Subcutaneous abdominal adipose tissue (tissue), 5 donors: Measurements from ENCODE around the gene TMEM117.
A peak's percentile ranks its signal among the peaks of the same experiment; 100 is the strongest.

ENCODE experiments used
- H3K27ac ChIP-seq: one replicate; pipeline ENCODE4 v1.7.0; 2013; ENCODE audit warnings: low read depth, mild to moderate bottlenecking, inconsistent platforms, low read length, moderate library complexity
- H3K27me3 ChIP-seq, 5 donors: one replicate each; pipeline ENCODE4 v1.7.0; 2013; ENCODE audit warnings: low read length in 5 of 5, inconsistent platforms in 1 of 5; ENCODE audit not compliant: control insufficient read depth in 5 of 5, insufficient read depth in 4 of 5
- H3K36me3 ChIP-seq, 5 donors: one replicate each; pipeline ENCODE4 v1.7.0; 2013; ENCODE audit warnings: low read length in 5 of 5; ENCODE audit not compliant: control insufficient read depth in 5 of 5, insufficient read depth in 5 of 5
- H3K4me1 ChIP-seq, 5 donors: one replicate each; pipeline ENCODE4 v1.7.0; 2013; ENCODE audit warnings: low read length in 5 of 5, mild to moderate bottlenecking in 3 of 5, moderate library complexity in 1 of 5; ENCODE audit not compliant: control insufficient read depth in 5 of 5, insufficient read depth in 5 of 5
- H3K4me3 ChIP-seq, 5 donors: one replicate each; pipeline ENCODE4 v1.7.0; 2013; ENCODE audit warnings: low read length in 5 of 5, low read depth in 1 of 5
- H3K9ac ChIP-seq, 5 donors: one replicate each; pipeline ENCODE4 v1.7.0; 2013; ENCODE audit warnings: low read length in 5 of 5, mild to moderate bottlenecking in 4 of 5, moderate library complexity in 3 of 5
- H3K9me3 ChIP-seq, 5 donors: one replicate each; pipeline ENCODE4 v1.7.0; 2013; ENCODE audit warnings: low read length in 5 of 5; ENCODE audit not compliant: control insufficient read depth in 5 of 5
- donor health status: healthy.
- donor health status: healthy.
- donor health status: healthy.
- donor health status: healthy.
- donor health status: healthy.

The TMEM117 gene

GRCh38 chr12:43807386-43807785, 28.5 kb upstream of the TMEM117 start:
- Histone ChIP-seq H3K27ac (peak overlapping the region; percentile 96), H3K36me3 (peaks cover 3 to 6% (median 5%) of the 10 kb centered on the region in 5 donors), H3K9ac (no peak overlapping the region), H3K27me3 (no peaks in the 10 kb centered on the region), H3K9me3 (no peaks in the 10 kb centered on the region), H3K4me3 (peak overlapping the region in 1 of 5 donors; percentile 22), H3K4me1 (peaks cover 5 to 21% (median 19%) of the 10 kb centered on the region in 5 donors)

DNA sequence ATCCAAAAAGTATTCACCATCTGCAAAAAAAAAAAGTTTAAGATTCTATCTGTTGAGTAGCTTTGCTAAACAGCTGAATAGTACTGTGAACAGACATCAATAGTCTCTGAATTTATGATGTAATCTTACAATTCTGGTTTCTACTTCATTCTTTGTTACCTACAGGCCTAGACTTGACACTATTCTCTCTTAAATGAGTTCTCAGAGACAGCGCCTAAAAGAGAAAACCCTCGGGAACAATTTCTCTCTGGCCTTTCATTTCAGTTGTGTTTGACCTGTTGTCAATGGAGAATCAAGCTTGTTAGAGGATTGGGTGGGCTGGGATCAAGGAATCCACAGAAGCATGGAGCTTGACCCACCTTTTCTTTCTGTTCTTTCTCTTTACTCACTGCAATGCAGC, 23.8 kb upstream of the TMEM117 start:
- Histone ChIP-seq H3K36me3 (no peaks in the 10 kb centered on the region), H3K9me3 (no peaks in the 10 kb centered on the region), H3K9ac (no peak overlapping the region), H3K4me1 (peaks cover 0 to under 1% (median 0%) of the 10 kb centered on the region in 5 donors), H3K27me3 (peaks cover 0 to 12% (median 0%) of the 10 kb centered on the region in 5 donors), H3K27ac (no peak overlapping the region), H3K4me3 (no peak overlapping the region)

- no peak overlapping the region for H3K4me3 ChIP-seq
- H3K36me3 ChIP-seq, result no peaks in the 10 kb centered on the region
Observed at GRCh38 chr12:43812926-43813325, 23.0 kb upstream of the TMEM117 start.

GRCh38 chr12:43815416-43815815, 20.5 kb upstream of the TMEM117 start:
- Histone ChIP-seq H3K27me3 (peaks cover 0 to 12% (median 0%) of the 10 kb centered on the region in 5 donors), H3K9ac (no peak overlapping the region), H3K9me3 (no peaks in the 10 kb centered on the region), H3K4me3 (no peak overlapping the region), H3K4me1 (no peaks in the 10 kb centered on the region), H3K27ac (no peak overlapping the region), H3K36me3 (no peaks in the 10 kb centered on the region)

More at GRCh38 chr12:43812926-43813325, 23.0 kb upstream of the TMEM117 start:
- Histone ChIP-seq H3K27me3 (peaks cover 0 to 12% (median 0%) of the 10 kb centered on the region in 5 donors), H3K4me1 (no peaks in the 10 kb centered on the region), H3K27ac (no peak overlapping the region), H3K9me3 (no peaks in the 10 kb centered on the region), H3K9ac (no peak overlapping the region)

DNA sequence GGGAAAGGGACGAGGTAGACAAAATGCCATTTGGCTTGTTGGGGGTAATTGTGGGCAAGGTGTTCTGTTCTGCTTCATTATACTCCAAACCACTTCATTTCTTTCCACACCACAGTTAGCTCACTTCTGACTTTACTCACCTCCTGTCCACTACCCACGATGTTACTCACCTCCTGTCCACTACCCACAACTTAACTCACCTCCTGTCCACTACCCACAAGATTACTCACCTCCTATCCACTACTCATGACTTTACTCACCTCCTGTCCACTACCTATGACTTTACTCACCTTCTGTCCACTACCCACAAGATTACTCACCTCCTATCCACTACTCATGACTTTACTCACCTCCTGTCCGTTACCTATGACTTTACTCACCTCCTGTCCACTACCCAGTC, 19.7 kb upstream of the TMEM117 start:
- no peak overlapping the region for H3K4me3 ChIP-seq
- no peaks in the 10 kb centered on the region for H3K9me3 ChIP-seq
- H3K27me3 ChIP-seq, result peaks cover 0 to 12% (median 0%) of the 10 kb centered on the region in 5 donors
- no peaks in the 10 kb centered on the region for H3K36me3 ChIP-seq
- no peak overlapping the region for H3K9ac ChIP-seq
- H3K27ac ChIP-seq, result no peak overlapping the region
- H3K4me1 ChIP-seq, result no peaks in the 10 kb centered on the region

DNA sequence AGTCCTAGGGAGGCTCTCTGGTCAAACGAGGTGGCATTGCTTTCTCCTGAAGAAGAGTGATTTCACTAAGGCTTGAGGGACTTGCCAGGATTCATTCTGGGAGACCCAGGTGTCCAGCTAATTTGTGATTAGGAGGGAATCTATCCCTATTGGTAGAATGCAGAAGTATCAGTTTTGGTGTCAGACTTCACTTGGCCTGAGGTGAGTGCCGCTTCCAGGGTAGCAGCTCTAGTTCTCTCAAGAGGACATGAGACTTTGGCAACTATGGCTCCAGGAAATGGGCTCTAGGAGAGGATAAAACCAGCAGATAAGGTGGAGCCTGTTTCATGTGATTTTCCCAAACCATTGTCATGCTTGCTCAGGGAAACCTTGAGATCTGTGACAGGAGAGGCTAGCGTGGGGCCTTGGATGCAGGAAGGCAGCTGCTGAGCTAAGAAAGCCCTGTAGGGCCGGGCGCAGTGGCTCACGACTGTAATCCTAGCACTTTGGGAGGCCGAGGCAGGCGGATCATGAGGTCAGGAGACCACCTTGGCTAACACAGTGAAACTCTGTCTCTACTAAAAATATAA, 11.6 kb upstream of the TMEM117 start:
- Histone ChIP-seq H3K36me3 (no peaks in the 10 kb centered on the region), H3K27me3 (peaks cover 0 to 5% (median 0%) of the 10 kb centered on the region in 5 donors), H3K9ac (no peak overlapping the region), H3K27ac (no peak overlapping the region), H3K9me3 (no peaks in the 10 kb centered on the region), H3K4me1 (no peaks in the 10 kb centered on the region), H3K4me3 (no peak overlapping the region)

GRCh38 chr12:43826681-43827080, 9.2 kb upstream of the TMEM117 start:
- no peaks in the 10 kb centered on the region for H3K36me3 ChIP-seq
- no peaks in the 10 kb centered on the region for H3K9me3 ChIP-seq
- peaks cover 0 to 5% (median 0%) of the 10 kb centered on the region in 5 donors for H3K27me3 ChIP-seq
- no peaks in the 10 kb centered on the region for H3K4me1 ChIP-seq
- no peak overlapping the region for H3K4me3 ChIP-seq
- no peak overlapping the region for H3K27ac ChIP-seq
- H3K9ac ChIP-seq, result no peak overlapping the region

- Histone ChIP-seq H3K4me3 (no peak overlapping the region), H3K9ac (no peak overlapping the region), H3K4me1 (no peaks in the 10 kb centered on the region), H3K9me3 (no peaks in the 10 kb centered on the region), H3K27ac (no peak overlapping the region), H3K27me3 (peaks cover 0 to 5% (median 0%) of the 10 kb centered on the region in 5 donors), H3K36me3 (no peaks in the 10 kb centered on the region)
Observed at GRCh38 chr12:43827093-43827492, 8.8 kb upstream of the TMEM117 start.

GRCh38 chr12:43832463-43833168, 3.3 kb upstream of the TMEM117 start:
- peaks cover 0 to 5% (median 0%) of the 10 kb centered on the region in 5 donors for H3K27me3 ChIP-seq
- no peak overlapping the region for H3K4me3 ChIP-seq
- peaks cover 0 to 21% (median 15%) of the 10 kb centered on the region in 5 donors for H3K4me1 ChIP-seq
- no peaks in the 10 kb centered on the region for H3K36me3 ChIP-seq
- no peak overlapping the region for H3K9ac ChIP-seq
- no peak overlapping the region for H3K27ac ChIP-seq
- H3K9me3 ChIP-seq, result no peaks in the 10 kb centered on the region

- no peaks in the 10 kb centered on the region for H3K27me3 ChIP-seq
- H3K36me3 ChIP-seq, result no peaks in the 10 kb centered on the region
- peak overlapping the region in 4 of 5 donors; percentile 28 to 82 (median 42) for H3K9ac ChIP-seq
- H3K9me3 ChIP-seq, result no peaks in the 10 kb centered on the region
- H3K4me1 ChIP-seq, result peaks cover 0 to 21% (median 15%) of the 10 kb centered on the region in 5 donors
- H3K27ac ChIP-seq, result peak overlapping the region; percentile 93
- peak overlapping the region; percentile 68 to 85 (median 81) for H3K4me3 ChIP-seq
Observed at GRCh38 chr12:43835264-43835655, 621 bp upstream of the TMEM117 start.
